GM12878 (cell line): Measurements from ENCODE around the gene GUCA2A. TPM values are rescaled to one million over a fixed set of nuclear protein-coding genes. Genes with fewer than 3 reads are reported as not detected.

Experiments used
- ATAC-seq: fragments of 200-7000 bp; cut with Tn5 transposase; 3 replicates; pipeline ENCODE4 v1.9.1; 2020; ENCODE audit warnings: mild to moderate bottlenecking, moderate library complexity
- BruUV-seq: library from RNA; stranded (reverse); fragments of 400-500 nt; replicated peaks from 2 replicates; lab custom pipeline; 2021; lab: Mats Ljungman, UMichigan
- CTCF ChIA-PET: fragments of 300-600 bp; sonication (Branson Sonifier 250); formaldehyde crosslinking; extraction: SDS; loops from one replicate; lab custom pipeline; 2021; ENCODE audit warnings: inconsistent platforms; lab: Yijun Ruan, JAX
- POLR2A ChIA-PET: fragments of 350-600 bp; formaldehyde crosslinking; extraction: SDS; loops from one replicate; lab custom pipeline; 2021; ENCODE audit warnings: inconsistent platforms; lab: Charles Lee
- RAD21 ChIA-PET: fragments of 300-600 bp; sonication (Branson Sonifier 250); formaldehyde crosslinking; loops from one replicate; lab custom pipeline; 2023; ENCODE audit warnings: antibody characterized with exemption; ENCODE audit not compliant: unreplicated experiment; lab: Charles Lee
- SMC1A ChIA-PET: fragments of 300-600 bp; sonication (Branson Sonifier 250); formaldehyde crosslinking; loops from one replicate; lab custom pipeline; 2023; ENCODE audit not compliant: unreplicated experiment, uncharacterized antibody; lab: Charles Lee
- DNase-seq: peaks from one replicate; pipeline ENCODE4 v3.0.0-alpha.2; 2011; ENCODE audit warnings: low read depth, low spot score
- FAIRE-seq: peaks from 3 replicates; lab custom pipeline; 2011; peaks lifted over from hg19 to GRCh38; lab: Jason Lieb, UNC
- H2AFZ ChIP-seq: 2 replicates; pipeline ENCODE4 v1.6.0; 2011; ENCODE audit warnings: low read depth, low read length, control low read depth; ENCODE audit not compliant: control insufficient read depth
- H3K27ac ChIP-seq: 2 replicates; pipeline ENCODE4 v1.5.1; 2011; ENCODE audit warnings: control low read depth; ENCODE audit not compliant: control insufficient read depth, insufficient read depth
- H3K27me3 ChIP-seq, 2 experiments: replicated peaks in 1 of 2; 2 replicates each; pipeline versions ENCODE4 v1.6.0 to v1.6.1; 2011; ENCODE audit warnings: low read length in 1 of 2; ENCODE audit not compliant: control insufficient read depth in 2 of 2, insufficient read depth in 2 of 2
- H3K36me3 ChIP-seq, 2 experiments: 2 replicates each; pipeline ENCODE4 v1.5.1; 2011; ENCODE audit warnings: low read length in 1 of 2; ENCODE audit not compliant: control insufficient read depth in 2 of 2, insufficient read depth in 2 of 2
- H3K4me1 ChIP-seq: 2 replicates; pipeline ENCODE4 v1.6.1; 2011; ENCODE audit warnings: mild to moderate bottlenecking, low read length, moderate library complexity, mixed read lengths; ENCODE audit not compliant: control insufficient read depth, insufficient read depth
- H3K4me2 ChIP-seq: 2 replicates; pipeline ENCODE4 v1.6.0; 2011; ENCODE audit warnings: control low read depth; ENCODE audit not compliant: control insufficient read depth, insufficient read depth
- H3K4me3 ChIP-seq: fragments of 200-600 bp; sonication (generic); 2 replicates; pipeline ENCODE4 v1.5.1; 2016
- H3K79me2 ChIP-seq: 2 replicates; pipeline ENCODE4 v1.6.0; 2011; ENCODE audit warnings: low read length; ENCODE audit not compliant: control insufficient read depth, insufficient read depth
- H3K9ac ChIP-seq: 2 replicates; pipeline ENCODE4 v1.8.0; 2011; ENCODE audit warnings: low read length, control low read depth, mixed read lengths; ENCODE audit not compliant: control insufficient read depth, insufficient read depth
- H3K9me3 ChIP-seq: replicated peaks from 3 replicates; pipeline ENCODE4 v1.5.1; 2011; ENCODE audit warnings: mild to moderate bottlenecking, low read length; ENCODE audit not compliant: control insufficient read depth, insufficient read depth
- H4K20me1 ChIP-seq: 2 replicates; pipeline ENCODE4 v1.6.0; 2011; ENCODE audit not compliant: control insufficient read depth, insufficient read depth
- EP300 ChIP-seq, 2 experiments: fragments of 150-350 bp in 1 of 2; IDR thresholded peaks; 2 replicates each; pipeline ENCODE4 v1.6.1; 2011 to 2012; ENCODE audit warnings: low read depth in 2 of 2, low read length in 2 of 2, borderline replicate concordance in 1 of 2, improper control_type of control experiment in 1 of 2, inconsistent platforms in 1 of 2; ENCODE audit not compliant: control insufficient read depth in 1 of 2
- NFYA ChIP-seq: IDR thresholded peaks from 2 replicates; pipeline ENCODE4 v1.6.1; 2011; ENCODE audit warnings: low read depth, mild to moderate bottlenecking, low read length, improper control_type of control experiment, borderline replicate concordance
- RAD51 ChIP-seq: fragments of 450-650 bp; IDR thresholded peaks from 2 replicates; pipeline ENCODE4 v1.6.1; 2016; ENCODE audit warnings: moderate library complexity, mild to moderate bottlenecking, inconsistent platforms
- SMAD5 ChIP-seq: IDR thresholded peaks from 2 replicates; pipeline ENCODE4 v1.6.1; 2016; ENCODE audit warnings: antibody characterized with exemption, low read depth
- SPI1 ChIP-seq: IDR thresholded peaks from 2 replicates; pipeline ENCODE4 v1.6.1; 2011; ENCODE audit warnings: low read depth, mild to moderate bottlenecking, low read length, moderate library complexity, borderline replicate concordance; ENCODE audit not compliant: insufficient read depth
- WGBS: methylation state at CpG from one replicate; pipeline ENCODE4 v1.1.6; 2016; ENCODE audit warnings: low lambda C conversion rate; ENCODE audit not compliant: insufficient replicate concordance, insufficient coverage; ENCODE audit errors: missing lambda C conversion rate; 5-methylcytosine and 5-hydroxymethylcytosine counted together
- in situ Hi-C: fragments of 300-500 bp; cut with MboI; formaldehyde crosslinking; loops from 9 replicates; pipeline ENCODE4 v1.14.3; 2018; ENCODE audit warnings: mixed read lengths
- intact Hi-C: fragments of 100-400 bp; cut with micrococcal nuclease; formaldehyde crosslinking; loops from one replicate; pipeline ENCODE4 v1.14.2; 2022; ENCODE audit not compliant: unreplicated experiment
- polyA plus RNA-seq, 11 experiments: library from polyadenylated mRNA; depleted of rRNA in 4 of 11; unstranded in 6 of 11; stranded (reverse) in 5 of 11; fragments of >200 nt; fragmentation: Nextera tagmentation in 4 of 11; fragmentation: Illumina TruSeq in 1 of 11; extraction: Ambion mirVana in 4 of 11; extraction: Trizol in 1 of 11; gene quantifications; 1 replicate in 1 of 11; 2 replicates in 10 of 11; pipeline versions ENCODE4 v1.2.1 to v1.2.3, GENCODE V29; 2011 to 2016; ENCODE audit warnings: inconsistent platforms in 2 of 11, missing spikeins in 2 of 11, low read depth in 1 of 11
- total RNA-seq, 4 experiments: library from RNA; depleted of rRNA in 3 of 4; stranded (reverse); fragments of >200 nt in 3 of 4; fragmentation: Illumina TruSeq in 1 of 4; extraction: Trizol in 1 of 4; gene quantifications; 2 replicates each; pipeline versions ENCODE4 v1.2.1 to v1.2.3, GENCODE V29; 2013 to 2021
- TF ChIP-seq, protein P1 (sequence below): IDR thresholded peaks from 2 replicates; pipeline ENCODE4 v1.6.1; 2011; ENCODE audit warnings: borderline replicate concordance, low read depth, mild to moderate bottlenecking, moderate library complexity, mixed read lengths, low read length; ENCODE audit not compliant: insufficient read depth; ENCODE audit errors: extremely low read length

Gene GUCA2A
- total and polyA plus RNA-seq, 10 of the 15 experiments (the other 5 are each of a cell fraction or from before 2014, with no cell fraction given), result not detected

DNA sequence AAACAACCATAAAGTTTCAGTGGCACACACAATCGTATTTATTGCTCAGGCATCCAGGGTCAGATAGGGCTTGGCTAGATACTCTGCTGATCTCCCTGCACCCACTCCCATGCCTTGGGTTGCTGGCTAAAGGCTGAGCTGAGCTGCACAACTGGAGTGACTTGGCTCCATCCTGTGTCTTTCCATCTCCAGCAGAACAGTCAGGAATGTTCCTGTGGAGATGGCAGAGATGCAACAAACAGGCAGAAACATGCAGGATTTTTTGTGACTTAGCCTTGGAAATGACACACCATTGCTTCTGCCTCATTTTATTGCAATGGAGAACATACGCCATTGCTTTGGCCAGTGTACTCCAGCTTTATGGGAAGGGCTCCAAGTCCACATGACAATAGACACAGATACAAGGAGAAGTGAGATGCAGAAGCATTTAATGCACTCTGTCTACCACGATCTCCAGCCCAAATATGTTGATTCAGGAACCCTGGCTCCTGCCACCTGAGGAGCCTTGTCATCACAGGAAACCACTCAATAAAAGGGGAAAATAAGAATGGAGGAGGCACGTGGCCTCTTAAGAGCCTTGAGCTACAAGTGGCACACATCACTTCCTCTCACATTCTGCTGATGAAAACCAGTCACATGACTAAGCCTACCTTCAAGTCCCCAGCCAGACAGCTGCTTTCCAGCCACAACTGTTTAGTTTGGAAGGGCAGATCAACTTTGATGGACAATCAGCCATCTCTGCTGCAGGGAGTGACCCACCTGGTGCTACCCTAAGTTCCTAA lies 21.5 kb downstream of the GUCA2A start:
- in situ Hi-C loops, result no loop called here
- WGBS, result 8% methylated on average over 4 of the region's 4 CpGs
- BruUV-seq, result no TSS peak
- Histone ChIP-seq H3K4me1 (no peaks in the 10 kb centered on the region), H3K9ac (no peak overlapping the region), H3K27me3 (no peaks in the 10 kb centered on the region), H3K9me3 (no peaks in the 10 kb centered on the region)
- 0 out of 2 replicates have a peak, but pooled peaks have one; percentile 11 for TF ChIP-seq SPI1
- TF ChIP-seq RAD51, result peak; percentile 69
- TF ChIP-seq SMAD5, result no peak
- TF ChIP-seq NFYA, result no peak
- TF ChIP-seq, protein P1, sequence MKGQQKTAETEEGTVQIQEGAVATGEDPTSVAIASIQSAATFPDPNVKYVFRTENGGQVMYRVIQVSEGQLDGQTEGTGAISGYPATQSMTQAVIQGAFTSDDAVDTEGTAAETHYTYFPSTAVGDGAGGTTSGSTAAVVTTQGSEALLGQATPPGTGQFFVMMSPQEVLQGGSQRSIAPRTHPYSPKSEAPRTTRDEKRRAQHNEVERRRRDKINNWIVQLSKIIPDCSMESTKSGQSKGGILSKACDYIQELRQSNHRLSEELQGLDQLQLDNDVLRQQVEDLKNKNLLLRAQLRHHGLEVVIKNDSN, result peak; percentile 42
- no peak for TF ChIP-seq EP300 (IDR thresholded peaks at IDR 0.05; ENCODE audit: borderline replicate concordance in 1 of 2, control insufficient read depth in 1 of 2, low read depth in 2 of 2, low read length in 2 of 2)
- TF ChIP-seq, all 136 proteins: peak for 3
- Histone ChIP-seq H4K20me1 (peaks cover 2% of the 10 kb centered on the region; the same call in 1 of the 2 replicates), H3K27ac (no peak overlapping the region), H2AFZ (no peak overlapping the region; the same call in 1 of the 2 replicates), H3K4me3 (no peak overlapping the region), H3K36me3 (no peaks in the 10 kb centered on the region), H3K4me2 (no peak overlapping the region), H3K79me2 (no peaks in the 10 kb centered on the region)
- POLR2A ChIA-PET, result no interaction called here
- DNase-seq (no peak), FAIRE-seq (peak; percentile 78), ATAC-seq (peak; percentile 22; the same call in 1 of the 3 replicates)
- CTCF ChIA-PET, result interaction anchor here (0.6 to 2.1 kb wide), 3 partner anchors 31 to 567 kb away, joined by 3 to 14 read pairs (median 4); no protein-coding TSS in a partner anchor
- RAD21 ChIA-PET, result no interaction called here
- intact Hi-C loops, result loop anchor here (10.0 kb wide), 2 partner anchors 328 to 568 kb away; no protein-coding TSS in a partner anchor
- SMC1A ChIA-PET, result interaction anchor here (1.1 to 1.2 kb wide), 2 partner anchors 96 to 363 kb away, joined by 3 to 4 read pairs; no protein-coding TSS in a partner anchor
